Esophagus squamous epithelium (tissue), 4 donors: ENCODE results near the gene RASGRF2.

Experiments
- POLR2A ChIP-seq, 4 donors: fragments of 450-650 bp; IDR thresholded peaks; one replicate each; pipeline ENCODE4 v1.6.1; 2017; ENCODE audit warnings: antibody characterized with exemption in 4 of 4, mild to moderate bottlenecking in 4 of 4, moderate library complexity in 3 of 4
- TF ChIP-seq, protein P1 (sequence below), 6 experiments: fragments of 450-650 bp in 4 of 6; fragments of 200-600 bp in 2 of 6; sonication (generic) in 2 of 6; IDR thresholded peaks; one replicate each; pipeline ENCODE4 v1.5.1; 2016 to 2019; ENCODE audit warnings: antibody characterized with exemption in 6 of 6, mild to moderate bottlenecking in 4 of 6, moderate library complexity in 4 of 6

DNA sequence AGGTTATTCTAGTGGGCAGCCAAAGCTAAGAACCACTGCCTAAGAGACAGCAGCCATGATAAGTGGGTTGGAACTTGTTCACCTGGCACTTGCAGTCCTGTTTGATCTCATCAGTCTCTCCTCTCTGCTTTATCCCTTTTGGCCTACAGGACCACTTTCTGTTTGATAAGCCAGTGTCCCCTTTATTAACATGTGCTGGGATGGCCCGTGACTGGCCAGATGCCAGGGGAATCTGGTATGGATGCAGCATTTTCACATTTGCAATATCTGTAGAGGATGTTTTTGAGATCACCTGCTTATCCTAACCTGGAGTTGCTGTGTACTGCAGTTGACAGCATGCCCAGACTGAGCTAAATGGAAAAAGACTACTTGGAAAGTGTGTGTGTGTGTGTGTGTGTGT, 296.6 kb downstream of the RASGRF2 start:
- TF ChIP-seq, protein P1, sequence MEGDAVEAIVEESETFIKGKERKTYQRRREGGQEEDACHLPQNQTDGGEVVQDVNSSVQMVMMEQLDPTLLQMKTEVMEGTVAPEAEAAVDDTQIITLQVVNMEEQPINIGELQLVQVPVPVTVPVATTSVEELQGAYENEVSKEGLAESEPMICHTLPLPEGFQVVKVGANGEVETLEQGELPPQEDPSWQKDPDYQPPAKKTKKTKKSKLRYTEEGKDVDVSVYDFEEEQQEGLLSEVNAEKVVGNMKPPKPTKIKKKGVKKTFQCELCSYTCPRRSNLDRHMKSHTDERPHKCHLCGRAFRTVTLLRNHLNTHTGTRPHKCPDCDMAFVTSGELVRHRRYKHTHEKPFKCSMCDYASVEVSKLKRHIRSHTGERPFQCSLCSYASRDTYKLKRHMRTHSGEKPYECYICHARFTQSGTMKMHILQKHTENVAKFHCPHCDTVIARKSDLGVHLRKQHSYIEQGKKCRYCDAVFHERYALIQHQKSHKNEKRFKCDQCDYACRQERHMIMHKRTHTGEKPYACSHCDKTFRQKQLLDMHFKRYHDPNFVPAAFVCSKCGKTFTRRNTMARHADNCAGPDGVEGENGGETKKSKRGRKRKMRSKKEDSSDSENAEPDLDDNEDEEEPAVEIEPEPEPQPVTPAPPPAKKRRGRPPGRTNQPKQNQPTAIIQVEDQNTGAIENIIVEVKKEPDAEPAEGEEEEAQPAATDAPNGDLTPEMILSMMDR (IDR thresholded peaks at IDR 0.05) = no peak
- TF ChIP-seq POLR2A (IDR thresholded peaks at IDR 0.05) = no peak
